HepG2 (cell line): ENCODE data around the gene CRIM1. TPM values are rescaled to one million over a fixed set of nuclear protein-coding genes. Genes with fewer than 3 reads are reported as not detected.
A peak's percentile ranks its signal among the peaks of the same experiment; 100 is the strongest.

Experiments
- ADNP ChIP-seq: sonication (generic); formaldehyde crosslinking; IDR thresholded peaks from 2 replicates; pipeline ENCODE4 v1.4.0; 2020; ENCODE audit warnings: missing genetic modification reagents
- AGO2 ChIP-seq: fragments of 200-400 bp; formaldehyde crosslinking; optimal IDR thresholded peaks from 2 replicates; pipeline ENCODE3; 2017; ENCODE audit warnings: mild to moderate bottlenecking, low read depth, low read length, moderate library complexity
- CEBPZ ChIP-seq: IDR thresholded peaks from 2 replicates; pipeline ENCODE4 v1.6.1; 2012; ENCODE audit warnings: low read length, improper control_type of control experiment
- DDIT3 ChIP-seq: sonication (generic); formaldehyde crosslinking; IDR thresholded peaks from 2 replicates; pipeline ENCODE4 v1.4.0; 2020; ENCODE audit warnings: mild to moderate bottlenecking, missing genetic modification reagents
- FIP1L1 ChIP-seq: fragments of 200-400 bp; formaldehyde crosslinking; IDR thresholded peaks from 2 replicates; pipeline ENCODE4 v1.6.1; 2018; ENCODE audit warnings: low read depth, mild to moderate bottlenecking, low read length, moderate library complexity, borderline replicate concordance; ENCODE audit not compliant: insufficient read depth
- HDAC6 ChIP-seq: fragments of 200-600 bp; sonication (generic); IDR thresholded peaks from 2 replicates; pipeline ENCODE4 v1.7.0; 2017; ENCODE audit warnings: mild to moderate bottlenecking, antibody characterized with exemption, low read length, low read depth
- IKZF4 ChIP-seq: sonication (generic); formaldehyde crosslinking; IDR thresholded peaks from 2 replicates; pipeline ENCODE4 v1.5.1; 2020; ENCODE audit warnings: borderline replicate concordance, mild to moderate bottlenecking, low read depth, missing genetic modification reagents; ENCODE audit errors: not compliant biosample characterization
- RNF2 ChIP-seq: fragments of 450-650 bp; conservative IDR thresholded peaks from 2 replicates; pipeline ENCODE4 v1.6.1; 2016; ENCODE audit warnings: low read depth
- RXRB ChIP-seq: IDR thresholded peaks from 2 replicates; pipeline ENCODE4 v1.6.1; 2016; ENCODE audit warnings: borderline replicate concordance, missing genetic modification reagents, missing compliant biosample characterization
- TARDBP ChIP-seq: sonication (generic); formaldehyde crosslinking; IDR thresholded peaks from 2 replicates; pipeline ENCODE4 v1.8.0; 2022; ENCODE audit warnings: mild to moderate bottlenecking, missing genetic modification reagents
- TEAD2 ChIP-seq: sonication (generic); formaldehyde crosslinking; IDR thresholded peaks from 2 replicates; pipeline ENCODE4 v1.9.0; 2021; ENCODE audit warnings: missing genetic modification reagents
- ZBTB3 ChIP-seq: sonication (generic); formaldehyde crosslinking; IDR thresholded peaks from 2 replicates; pipeline ENCODE4 v1.4.0; 2020; ENCODE audit warnings: low read depth, mild to moderate bottlenecking, moderate library complexity, missing genetic modification reagents, borderline replicate concordance
- ZNF12 ChIP-seq: sonication (generic); formaldehyde crosslinking; IDR thresholded peaks from 2 replicates; pipeline ENCODE4 v1.5.0; 2020; ENCODE audit warnings: missing genetic modification reagents
- ZNF318 ChIP-seq: sonication (generic); formaldehyde crosslinking; IDR thresholded peaks from 2 replicates; pipeline ENCODE4 v1.4.0; 2020; ENCODE audit warnings: mild to moderate bottlenecking, missing genetic modification reagents
- ZNF710 ChIP-seq: sonication (generic); formaldehyde crosslinking; IDR thresholded peaks from 2 replicates; pipeline ENCODE4 v1.5.0; 2020; ENCODE audit warnings: mild to moderate bottlenecking, missing genetic modification reagents, borderline replicate concordance
- ZNF768 ChIP-seq: sonication (generic); formaldehyde crosslinking; IDR thresholded peaks from 2 replicates; pipeline ENCODE4 v1.4.0; 2020; ENCODE audit warnings: missing genetic modification reagents
- polyA plus RNA-seq, 8 experiments: library from polyadenylated mRNA; depleted of rRNA in 3 of 8; stranded (reverse) in 7 of 8; unstranded in 1 of 8; fragments of >200 nt; fragmentation: Illumina TruSeq in 4 of 8; extraction: Trizol in 4 of 8; gene quantifications; 2 replicates each; pipeline versions ENCODE4 v1.2.1 to v1.2.3, GENCODE V29; 2011 to 2016; ENCODE audit warnings: low read depth in 4 of 8, missing spikeins in 1 of 8, mixed read lengths in 1 of 8; ENCODE audit not compliant: insufficient read depth in 1 of 8
- total RNA-seq, 5 experiments: library from RNA; depleted of rRNA; stranded (reverse); fragments of >200 nt; fragmentation: Illumina TruSeq; extraction: Trizol; gene quantifications; 2 replicates each; pipeline ENCODE4 v1.2.3, GENCODE V29; 2016; ENCODE audit warnings: low read depth in 1 of 5

The CRIM1 gene
- total and polyA plus RNA-seq, 2 of the 13 experiments (the other 11 are each of a cell fraction or from before 2014, with no cell fraction given), result 39.1 to 69.9 TPM

GRCh38 chr2:36376319-36376765 is 20.8 kb downstream of the CRIM1 start (continued):
- TF ChIP-seq ZNF318 (CRISPR knock-in tag) (no peak), AGO2 (no peak), TEAD2 (CRISPR knock-in tag) (no peak), ZNF768 (CRISPR knock-in tag) (no peak), ZNF12 (peak; percentile 41; the same call in 1 of the 2 replicates), ZBTB3 (CRISPR knock-in tag) (no peak), RXRB (CRISPR knock-in tag) (peak; percentile 72; the same call in 1 of the 2 replicates), HDAC6 (no peak), ADNP (CRISPR knock-in tag) (no peak), ZNF710 (CRISPR knock-in tag) (peak; percentile 62; the same call in 1 of the 2 replicates), RNF2 (no peak), IKZF4 (CRISPR knock-in tag) (no peak), FIP1L1 (no peak), TARDBP (CRISPR knock-in tag) (0 out of 2 replicates have a peak, but pooled peaks have one; percentile 17), CEBPZ (no peak), DDIT3 (CRISPR knock-in tag) (no peak)
